ENCODE measurements around the gene PRDM15.

DNA sequence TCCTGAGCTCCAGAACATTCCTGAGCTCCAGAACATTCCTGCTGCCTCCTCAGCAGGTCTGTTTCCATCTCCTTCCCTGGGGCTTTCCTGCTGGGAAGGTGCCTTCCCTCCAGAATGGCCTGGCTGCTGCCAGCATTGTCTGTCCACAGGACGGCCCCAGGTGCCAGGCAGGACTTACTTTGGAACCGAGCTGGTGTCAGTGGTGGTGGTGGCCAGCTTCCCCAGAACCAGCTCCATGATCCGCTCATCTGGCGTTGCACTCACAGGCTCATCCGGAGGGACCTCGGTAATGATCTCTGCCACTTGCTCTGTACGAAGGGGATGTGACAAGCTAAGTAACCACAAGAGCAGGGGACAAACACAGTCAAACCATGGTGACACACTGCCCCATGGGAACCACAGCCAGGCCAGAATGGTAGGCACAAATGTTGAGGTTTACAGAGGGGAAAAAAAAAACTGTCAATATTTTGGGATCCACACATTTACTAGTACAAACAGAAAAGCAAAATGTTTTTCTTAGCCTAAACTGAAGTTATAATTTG is 41.3 kb downstream of the PRDM15 start:
- TF ChIP-seq, protein P1, sequence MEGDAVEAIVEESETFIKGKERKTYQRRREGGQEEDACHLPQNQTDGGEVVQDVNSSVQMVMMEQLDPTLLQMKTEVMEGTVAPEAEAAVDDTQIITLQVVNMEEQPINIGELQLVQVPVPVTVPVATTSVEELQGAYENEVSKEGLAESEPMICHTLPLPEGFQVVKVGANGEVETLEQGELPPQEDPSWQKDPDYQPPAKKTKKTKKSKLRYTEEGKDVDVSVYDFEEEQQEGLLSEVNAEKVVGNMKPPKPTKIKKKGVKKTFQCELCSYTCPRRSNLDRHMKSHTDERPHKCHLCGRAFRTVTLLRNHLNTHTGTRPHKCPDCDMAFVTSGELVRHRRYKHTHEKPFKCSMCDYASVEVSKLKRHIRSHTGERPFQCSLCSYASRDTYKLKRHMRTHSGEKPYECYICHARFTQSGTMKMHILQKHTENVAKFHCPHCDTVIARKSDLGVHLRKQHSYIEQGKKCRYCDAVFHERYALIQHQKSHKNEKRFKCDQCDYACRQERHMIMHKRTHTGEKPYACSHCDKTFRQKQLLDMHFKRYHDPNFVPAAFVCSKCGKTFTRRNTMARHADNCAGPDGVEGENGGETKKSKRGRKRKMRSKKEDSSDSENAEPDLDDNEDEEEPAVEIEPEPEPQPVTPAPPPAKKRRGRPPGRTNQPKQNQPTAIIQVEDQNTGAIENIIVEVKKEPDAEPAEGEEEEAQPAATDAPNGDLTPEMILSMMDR (IDR thresholded peaks at IDR 0.05 in 8 of 11, conservative IDR thresholded peaks at IDR 0.05 in 3 of 11) = no peak
- TF ChIP-seq POLR2A (IDR thresholded peaks at IDR 0.05) (no peak), POLR2AphosphoS5 (IDR thresholded peaks at IDR 0.05) (no peak)
